ENCODE results near the gene TMEM253.

- TF ChIP-seq, protein P1, sequence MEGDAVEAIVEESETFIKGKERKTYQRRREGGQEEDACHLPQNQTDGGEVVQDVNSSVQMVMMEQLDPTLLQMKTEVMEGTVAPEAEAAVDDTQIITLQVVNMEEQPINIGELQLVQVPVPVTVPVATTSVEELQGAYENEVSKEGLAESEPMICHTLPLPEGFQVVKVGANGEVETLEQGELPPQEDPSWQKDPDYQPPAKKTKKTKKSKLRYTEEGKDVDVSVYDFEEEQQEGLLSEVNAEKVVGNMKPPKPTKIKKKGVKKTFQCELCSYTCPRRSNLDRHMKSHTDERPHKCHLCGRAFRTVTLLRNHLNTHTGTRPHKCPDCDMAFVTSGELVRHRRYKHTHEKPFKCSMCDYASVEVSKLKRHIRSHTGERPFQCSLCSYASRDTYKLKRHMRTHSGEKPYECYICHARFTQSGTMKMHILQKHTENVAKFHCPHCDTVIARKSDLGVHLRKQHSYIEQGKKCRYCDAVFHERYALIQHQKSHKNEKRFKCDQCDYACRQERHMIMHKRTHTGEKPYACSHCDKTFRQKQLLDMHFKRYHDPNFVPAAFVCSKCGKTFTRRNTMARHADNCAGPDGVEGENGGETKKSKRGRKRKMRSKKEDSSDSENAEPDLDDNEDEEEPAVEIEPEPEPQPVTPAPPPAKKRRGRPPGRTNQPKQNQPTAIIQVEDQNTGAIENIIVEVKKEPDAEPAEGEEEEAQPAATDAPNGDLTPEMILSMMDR (IDR thresholded peaks at IDR 0.05; ENCODE audit: insufficient read depth, low read length, poor library complexity, severe bottlenecking): no peak
- TF ChIP-seq EZH2phosphoT487 (conservative IDR thresholded peaks at IDR 0.05; ENCODE audit: low read length): no peak
Observed at GRCh38 chr14:21099596-21099985, 1.3 kb upstream of the TMEM253 start.

All from SU-DHL-6 (cell line).